GM21423 (cell line): ENCODE measurements around the gene SFI1.
"Not testable (repeated sequence)": the region's sequence is repeated elsewhere in the genome, so short reads cannot be mapped to it uniquely, and the experiment has no call there.

Experiments used
- ATAC-seq: cut with Tn5 transposase; IDR thresholded peaks from one replicate; pipeline ENCODE4 v1.9.1; 2021; ENCODE audit warnings: mild to moderate bottlenecking, moderate library complexity; ENCODE audit not compliant: unreplicated experiment

Gene SFI1

DNA sequence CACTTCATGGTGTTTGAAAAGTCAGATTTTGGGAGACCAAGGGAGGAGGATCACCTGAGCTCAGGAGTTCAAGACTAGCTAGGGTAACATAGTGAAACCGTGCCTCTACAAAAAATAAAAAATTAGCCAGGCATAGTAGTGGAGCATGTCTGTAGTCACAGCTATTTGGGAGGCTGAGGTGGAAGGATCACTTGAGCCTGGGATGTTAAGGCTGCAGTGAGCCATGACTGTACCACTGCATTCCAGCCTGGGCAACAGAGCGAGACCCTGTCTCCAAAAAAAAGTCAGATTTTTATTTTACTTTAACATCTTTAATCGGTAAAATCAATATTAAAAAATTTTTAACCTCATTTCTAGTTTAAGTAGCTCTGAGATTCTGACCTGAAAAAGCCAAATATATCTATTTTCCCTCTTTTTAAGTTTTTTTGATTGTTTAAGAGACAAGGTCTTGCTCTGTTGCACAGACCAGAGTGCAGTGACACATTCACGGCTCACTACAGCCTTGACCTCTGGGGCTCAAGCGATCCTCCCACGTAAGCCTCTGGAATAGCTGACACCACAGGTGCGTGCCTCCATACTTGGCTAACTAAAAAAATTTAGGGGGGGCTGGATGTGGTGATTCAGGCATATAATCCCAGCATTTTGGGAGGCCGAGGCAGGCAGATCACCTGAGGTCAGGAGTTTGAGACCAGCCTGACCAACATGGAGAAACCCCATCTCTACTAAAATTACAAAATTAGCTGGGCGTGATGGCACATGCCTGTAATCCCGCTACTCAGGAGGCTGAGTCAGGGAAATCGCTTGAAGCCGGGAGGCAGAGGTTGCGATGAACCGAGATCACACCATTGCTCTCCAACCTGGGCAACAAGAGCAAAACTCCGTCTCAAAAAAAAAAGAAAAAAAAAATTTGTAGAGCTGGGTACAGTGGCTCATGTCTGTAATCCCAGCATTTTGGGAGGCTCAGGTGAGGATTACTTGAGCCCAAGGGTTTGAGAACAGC is 48.4 kb downstream of the SFI1 start:
- no peak for ATAC-seq

DNA sequence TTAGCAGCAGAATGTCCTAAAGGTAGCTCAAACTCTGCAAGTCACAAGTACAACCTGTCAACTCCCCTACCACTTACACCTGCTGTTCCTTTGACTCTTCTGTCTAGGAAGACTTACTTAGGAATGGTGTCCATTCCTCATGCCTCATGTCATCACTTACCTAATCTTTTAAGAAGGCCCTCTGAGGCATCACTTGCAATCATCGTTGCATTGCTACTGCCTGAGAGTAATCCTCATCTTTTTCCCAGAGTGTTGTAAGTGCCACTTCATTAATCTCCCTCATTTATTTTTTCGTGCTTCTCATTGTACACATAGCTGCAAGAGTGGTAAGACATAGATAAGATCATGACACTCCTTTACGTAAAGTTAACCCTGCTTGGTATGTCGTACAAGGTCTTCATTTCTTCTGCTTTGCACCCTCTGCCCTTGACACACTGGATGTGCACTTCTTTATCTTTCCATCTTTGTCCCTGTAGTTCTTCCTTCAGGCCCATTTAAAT is 54.6 kb downstream of the SFI1 start:
- ATAC-seq, result no peak

DNA sequence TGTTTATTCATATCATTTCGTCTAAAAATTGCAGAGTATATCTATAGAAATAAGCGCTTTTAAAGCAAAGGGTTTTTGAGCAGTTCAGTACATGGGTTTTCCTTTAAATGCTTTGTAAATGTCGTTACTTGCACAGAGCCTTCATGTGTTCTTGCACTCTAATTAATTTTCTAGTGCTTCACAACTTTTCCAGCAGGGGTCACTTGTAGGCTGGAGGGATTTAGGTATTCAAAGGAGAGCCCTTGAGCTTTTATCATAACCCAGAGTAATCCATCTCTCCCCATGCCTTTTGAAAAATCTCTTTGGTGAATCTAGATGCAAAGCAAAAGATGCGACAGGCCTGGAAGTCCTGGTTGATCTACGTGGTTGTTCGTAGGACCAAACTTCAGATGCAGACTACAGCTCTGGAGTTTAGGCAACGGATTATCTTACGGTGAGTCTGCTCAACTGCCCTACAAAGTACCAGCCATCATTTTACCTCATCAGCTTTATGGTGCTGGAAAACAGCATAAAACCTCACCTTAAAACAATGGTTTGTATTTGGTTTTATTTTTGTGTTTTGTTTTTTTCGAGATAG is 60.4 kb downstream of the SFI1 start:
- ATAC-seq, result no peak

DNA sequence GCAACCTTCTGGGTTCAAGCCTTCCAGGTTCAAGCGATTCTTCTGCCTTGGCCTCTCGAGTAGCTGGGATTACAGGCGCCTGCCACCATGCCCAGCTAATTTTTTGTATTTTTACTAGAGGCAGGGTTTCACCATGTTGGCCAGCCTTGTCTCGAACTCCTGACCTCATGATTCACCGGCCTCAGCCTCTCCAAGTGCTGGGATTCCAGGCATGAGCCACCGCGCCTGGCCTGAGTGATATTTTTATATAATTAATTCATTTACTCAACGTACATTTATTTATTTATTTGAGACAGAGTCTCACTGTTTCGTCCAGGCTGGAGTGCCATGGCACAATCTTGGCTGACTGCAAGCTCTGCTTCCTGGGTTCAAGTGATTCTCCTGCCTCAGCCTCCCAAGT is 62.2 kb downstream of the SFI1 start:
- ATAC-seq, result not testable (repeated sequence)

DNA sequence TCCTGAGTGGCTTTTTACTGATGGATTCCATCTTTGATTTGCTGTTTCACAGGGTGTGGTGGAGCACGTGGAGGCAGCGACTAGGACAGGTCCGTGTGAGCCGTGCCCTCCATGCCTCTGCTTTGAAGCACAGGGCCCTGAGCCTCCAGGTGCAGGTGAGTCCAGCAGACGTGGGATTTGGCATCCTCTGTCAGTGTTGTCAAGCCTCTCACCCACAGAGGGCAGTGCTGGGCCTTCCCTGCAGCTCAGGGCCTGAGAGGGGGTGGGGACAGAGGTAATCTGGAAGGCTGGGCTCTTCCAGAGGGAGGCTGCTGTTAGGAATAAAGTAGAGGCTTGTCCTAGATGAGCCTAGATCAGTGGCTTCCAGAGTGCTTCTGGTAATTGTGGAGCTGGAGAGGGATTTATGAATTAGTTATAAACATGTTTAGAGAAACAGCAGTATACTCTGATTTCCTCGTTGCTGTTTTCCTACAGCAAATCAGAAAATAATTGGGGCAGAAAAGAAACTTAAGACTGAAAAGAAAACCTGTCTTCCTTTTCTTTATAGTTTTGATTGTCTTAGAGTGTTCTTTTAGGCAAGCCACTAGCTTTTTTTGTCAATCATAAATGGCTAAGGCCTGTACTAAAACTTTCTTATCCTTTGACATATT is 65.0 kb downstream of the SFI1 start:
- ATAC-seq, result no peak

DNA sequence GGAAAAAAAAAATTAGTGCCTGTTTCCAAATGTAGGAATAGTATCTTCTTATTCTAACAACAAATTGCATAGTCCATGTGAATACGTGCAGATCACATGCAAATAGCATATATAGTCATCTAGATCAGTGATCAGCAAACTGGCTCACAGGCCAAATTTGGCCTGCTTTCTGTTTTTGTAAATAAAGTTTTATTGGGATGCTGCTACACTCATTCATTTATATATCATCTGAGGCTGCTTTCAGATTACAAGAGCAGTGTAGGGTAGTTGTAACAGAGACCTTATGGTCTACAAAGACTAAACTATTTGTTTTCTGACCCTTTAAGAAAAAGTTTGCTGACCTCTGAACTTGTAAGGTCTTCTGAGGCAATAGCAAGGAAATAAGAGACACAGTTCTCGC is 65.6 kb downstream of the SFI1 start:
- no peak for ATAC-seq

DNA sequence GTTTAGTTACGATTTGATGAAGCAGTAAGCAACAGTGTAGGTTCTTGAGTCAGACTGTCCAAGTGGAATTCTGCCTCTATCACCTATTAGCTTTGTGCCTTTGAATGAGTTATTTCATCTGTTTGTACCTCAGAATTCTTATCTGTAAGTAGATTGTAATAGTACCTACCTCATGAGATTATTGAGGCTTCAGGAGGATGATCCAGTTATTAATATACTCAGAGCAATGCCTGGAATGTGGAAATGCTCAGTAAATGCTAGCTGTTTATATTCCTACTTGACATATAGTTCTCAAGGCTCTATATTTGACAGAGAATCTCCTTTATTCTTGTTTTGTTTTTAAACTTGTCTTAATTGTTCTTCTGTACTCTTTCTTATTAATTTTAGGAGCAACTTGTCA is 70.1 kb downstream of the SFI1 start:
- no peak for ATAC-seq

DNA sequence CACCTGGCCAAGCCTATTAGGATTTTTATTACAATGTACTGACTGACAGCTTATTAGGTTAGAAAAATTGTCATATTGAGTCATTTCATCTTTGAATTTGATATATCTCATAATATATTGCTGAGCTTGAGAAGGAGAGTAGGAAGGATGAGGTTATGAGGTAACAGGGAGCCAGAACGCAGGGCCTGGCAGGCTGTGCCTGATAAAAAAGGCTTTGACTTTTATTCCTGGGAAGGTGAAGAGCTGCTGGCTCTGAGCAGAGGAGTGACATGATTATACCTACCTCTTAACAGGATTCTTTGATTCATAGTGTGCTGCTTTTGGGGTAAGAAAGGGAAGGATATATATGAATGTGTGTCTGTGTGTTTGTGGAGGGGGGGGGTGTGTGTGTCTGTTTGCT is 70.9 kb downstream of the SFI1 start:
- no peak for ATAC-seq

DNA sequence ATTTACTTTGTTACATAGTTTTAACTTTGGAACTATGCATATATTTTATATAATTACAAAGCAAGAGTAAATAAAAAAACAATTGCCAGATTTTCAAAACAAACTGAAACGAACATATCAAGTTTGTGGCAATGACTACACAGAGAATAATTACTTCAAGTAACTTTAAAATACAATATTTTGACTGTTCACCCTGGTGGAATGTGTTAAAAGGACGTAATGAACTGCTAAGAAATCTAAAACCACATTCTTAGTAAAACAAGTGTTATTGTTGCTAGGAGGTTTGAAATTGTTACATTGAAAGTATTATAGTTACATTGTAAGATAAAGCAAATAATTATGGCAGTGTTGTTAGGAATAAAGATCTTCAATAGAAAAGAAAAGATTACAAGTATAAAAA is 71.4 kb downstream of the SFI1 start:
- ATAC-seq, result no peak

DNA sequence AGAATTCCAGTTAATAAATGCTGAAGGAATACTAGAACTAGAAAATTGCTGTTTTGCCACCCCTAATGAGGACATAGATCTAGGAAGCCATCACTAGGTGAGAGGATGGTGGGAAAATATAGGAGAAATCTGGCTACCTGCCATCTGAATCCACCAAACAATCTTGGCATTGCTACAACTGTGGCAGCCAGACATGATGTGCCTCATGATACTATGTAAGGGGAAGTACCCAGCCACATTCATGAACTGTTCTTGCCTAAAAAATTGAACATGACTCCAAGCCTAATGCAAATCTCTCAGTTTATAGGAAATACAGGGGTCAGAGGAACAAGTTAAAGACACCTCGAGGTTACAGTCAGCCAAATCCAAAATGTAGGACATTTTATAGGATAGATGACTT is 72.8 kb downstream of the SFI1 start:
- no peak for ATAC-seq

DNA sequence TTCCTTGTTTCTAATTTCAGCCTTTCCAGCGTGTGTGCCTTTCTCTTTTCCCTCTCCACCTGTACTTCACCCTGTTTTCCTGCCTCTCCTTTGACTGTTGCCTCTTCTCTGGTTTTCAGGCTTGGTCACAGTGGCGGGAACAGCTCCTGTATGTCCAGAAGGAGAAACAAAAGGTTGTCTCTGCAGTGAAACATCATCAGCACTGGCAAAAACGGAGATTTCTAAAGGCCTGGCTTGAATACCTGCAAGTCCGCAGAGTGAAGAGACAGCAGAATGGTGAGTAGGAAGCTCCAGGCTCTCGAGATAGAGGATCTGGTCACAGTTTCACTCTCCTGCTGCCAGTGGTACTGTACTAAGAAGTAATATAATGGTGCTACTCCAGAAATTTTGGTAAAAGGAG is 76.6 kb downstream of the SFI1 start:
- ATAC-seq, result no peak

DNA sequence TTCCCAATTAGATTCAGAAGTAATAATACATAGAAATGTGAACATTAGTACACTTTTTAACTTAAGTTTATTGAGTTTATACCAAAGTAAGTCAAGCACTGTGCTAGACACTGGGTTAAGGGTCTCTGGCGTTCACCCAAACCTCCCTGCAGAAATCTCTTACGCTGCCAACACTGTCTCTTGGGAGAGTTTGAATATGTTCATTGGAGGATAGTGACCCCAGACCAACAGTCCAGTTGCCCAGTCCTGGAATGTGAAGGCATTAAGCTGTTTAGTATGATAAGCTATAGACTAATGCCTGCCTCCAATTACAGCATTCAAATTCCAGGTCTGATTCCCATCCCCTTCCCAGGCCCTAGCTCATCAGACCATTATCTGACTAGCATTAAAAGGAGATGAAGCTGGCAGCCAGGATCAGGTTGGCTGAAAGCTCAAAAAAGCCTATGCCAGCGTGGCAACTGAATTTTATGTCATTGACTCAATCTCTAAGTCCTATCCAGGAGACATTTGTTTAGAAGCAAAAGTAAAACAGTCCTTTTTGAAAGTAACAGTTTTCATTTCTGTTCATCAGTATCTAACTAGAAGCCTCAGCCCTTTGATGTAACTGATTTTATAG is 77.8 kb downstream of the SFI1 start:
- no peak for ATAC-seq

DNA sequence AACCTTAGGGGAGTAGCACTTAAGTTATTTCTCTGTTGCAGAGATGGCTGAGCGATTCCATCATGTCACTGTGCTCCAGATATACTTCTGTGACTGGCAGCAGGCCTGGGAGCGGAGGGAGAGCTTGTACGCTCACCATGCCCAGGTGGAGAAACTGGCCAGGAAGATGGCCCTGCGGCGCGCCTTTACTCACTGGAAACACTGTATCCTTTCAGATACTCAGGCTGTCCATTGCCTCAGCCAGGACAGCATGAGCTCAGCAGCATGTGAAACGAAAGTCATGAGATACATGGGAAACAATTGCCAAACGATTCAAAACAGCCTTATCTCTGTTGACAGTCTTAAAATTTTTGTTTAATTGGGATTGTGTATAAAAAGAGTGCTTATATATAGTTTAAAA is 78.9 kb downstream of the SFI1 start:
- ATAC-seq, result no peak

DNA sequence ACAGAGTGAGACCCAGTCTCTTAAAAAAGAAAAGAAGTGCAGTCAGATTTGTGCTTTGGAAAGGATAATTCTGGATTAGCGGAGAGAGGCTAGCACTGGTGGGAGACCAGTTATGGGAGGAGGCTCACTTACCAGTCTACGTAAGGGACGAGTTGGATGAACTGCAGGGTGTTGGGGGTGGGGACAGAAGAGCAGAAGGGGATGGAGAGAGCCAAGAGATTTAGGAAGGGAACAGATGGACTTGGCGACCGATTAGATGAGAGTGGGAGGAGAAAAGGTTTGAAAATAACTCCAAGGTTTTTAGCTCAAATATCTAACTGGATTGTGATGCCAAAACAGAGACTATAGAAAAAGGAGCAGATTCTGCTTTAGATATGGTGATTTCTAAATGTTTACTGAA is 81.4 kb downstream of the SFI1 start:
- no peak for ATAC-seq

DNA sequence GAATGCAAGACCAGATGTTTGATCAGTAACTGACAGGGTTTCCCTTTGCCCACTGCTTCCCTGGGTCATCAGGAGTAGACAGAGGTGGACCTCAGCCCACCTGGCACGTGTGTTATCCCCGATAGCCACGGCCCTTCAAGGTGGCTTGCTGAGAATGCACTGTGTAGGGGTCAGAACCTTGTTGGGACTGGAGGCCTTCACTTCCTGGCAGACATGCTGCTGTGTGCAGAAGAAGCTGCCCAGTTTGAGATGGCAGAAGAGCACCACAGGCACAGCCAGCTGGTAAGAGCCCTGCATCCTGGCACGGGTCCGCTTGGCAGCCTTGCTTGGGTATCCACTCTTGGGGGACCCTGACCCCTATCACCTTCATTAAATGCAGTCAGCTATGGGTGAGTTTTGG is 81.8 kb downstream of the SFI1 start:
- no peak for ATAC-seq

DNA sequence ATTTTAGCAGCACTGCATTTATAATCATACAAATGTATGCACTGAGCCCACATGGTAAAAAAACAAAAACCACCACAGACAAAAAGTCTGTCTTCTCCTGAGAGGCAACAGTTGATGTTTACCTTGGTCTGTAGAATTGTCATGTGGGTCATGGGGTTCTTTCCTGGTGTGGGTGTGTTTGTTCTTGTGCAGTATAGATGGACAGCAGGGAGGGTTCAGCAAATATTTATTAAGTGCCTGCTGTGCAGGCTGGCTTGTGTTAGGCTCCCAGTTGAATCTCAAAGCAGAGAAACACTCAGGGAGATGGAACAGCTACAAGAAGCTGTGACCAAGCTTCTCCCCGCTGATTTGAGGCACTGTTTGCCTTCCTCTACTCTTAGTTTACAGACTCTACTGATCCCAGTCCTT is 83.5 kb downstream of the SFI1 start:
- ATAC-seq, result no peak

DNA sequence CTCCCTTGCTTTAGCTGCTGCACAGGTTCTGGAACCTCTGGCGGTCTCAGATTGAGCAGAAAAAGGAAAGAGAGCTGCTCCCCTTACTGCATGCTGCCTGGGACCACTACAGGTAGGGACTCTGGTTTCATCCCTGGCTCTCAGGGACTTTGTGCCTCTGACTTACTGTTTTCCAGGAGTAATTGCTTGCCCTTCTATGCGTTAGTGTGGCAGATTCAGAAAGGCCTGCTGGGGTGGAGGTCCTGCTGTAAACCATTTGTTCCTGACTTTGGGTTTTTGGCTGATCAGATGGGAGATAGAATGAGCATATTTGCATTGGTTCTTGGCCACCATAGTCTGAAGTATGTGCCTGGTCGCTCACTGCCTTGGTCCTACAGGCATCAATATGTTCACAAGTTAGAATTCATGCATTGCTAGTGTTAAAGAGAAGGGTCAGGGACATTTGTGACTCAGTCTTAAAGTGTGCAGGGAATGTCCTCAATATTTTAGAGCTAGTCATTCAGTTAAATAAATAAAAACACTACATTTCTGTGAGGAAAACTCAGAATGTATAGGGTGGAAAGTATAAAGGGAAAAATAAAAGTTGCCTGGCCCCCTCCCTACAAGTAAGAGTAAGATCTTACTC is 87.6 kb downstream of the SFI1 start:
- no peak for ATAC-seq

DNA sequence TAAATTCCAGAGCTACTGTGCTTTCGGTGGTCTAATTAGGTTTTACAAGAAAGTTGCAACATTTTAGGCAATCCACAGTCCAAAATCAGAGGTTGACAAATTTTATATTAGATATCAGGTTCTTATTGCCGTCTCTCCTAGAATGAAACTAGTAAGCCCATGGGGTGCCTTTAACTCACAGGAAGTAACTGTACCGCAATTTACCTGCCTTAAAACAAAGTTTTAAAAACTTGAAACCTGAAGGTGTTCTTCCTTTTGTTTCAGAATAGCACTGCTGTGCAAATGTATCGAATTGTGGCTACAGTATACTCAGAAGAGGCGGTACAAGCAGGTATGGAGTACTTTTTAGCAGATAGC is 88.4 kb downstream of the SFI1 start:
- no peak for ATAC-seq

DNA sequence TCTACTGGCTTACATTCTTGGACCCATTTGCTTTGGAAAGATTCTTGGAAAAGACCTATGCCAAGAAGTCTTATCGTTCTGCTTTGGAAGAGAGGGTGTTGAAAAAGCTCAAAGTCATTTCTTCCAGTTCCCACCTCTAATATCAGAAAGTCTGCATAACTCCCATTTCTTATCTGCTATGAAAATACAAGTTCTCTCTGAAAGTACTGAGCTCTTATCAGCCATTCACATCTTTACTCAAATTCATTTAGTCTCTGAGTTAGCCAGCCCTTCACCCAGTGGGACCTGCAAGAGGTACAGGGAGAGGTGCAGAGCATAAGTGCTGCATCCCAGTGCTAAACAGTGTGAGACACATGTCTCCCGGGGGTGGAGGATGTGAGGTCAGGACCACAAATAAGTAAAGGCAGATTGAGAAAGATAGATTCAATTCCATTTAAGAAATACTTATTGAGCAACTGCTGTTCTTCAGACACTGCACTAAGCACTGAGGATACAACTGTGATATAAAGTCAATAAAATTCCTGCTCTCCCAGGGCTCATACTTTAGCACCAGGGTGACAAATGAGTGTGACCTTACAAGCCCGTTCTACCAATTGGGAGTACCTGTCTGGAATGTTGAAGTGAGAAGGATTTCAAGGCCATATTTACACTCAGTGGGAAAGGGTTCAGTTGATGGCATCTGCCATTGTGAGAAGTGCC is 89.0 kb downstream of the SFI1 start:
- ATAC-seq, result no peak

DNA sequence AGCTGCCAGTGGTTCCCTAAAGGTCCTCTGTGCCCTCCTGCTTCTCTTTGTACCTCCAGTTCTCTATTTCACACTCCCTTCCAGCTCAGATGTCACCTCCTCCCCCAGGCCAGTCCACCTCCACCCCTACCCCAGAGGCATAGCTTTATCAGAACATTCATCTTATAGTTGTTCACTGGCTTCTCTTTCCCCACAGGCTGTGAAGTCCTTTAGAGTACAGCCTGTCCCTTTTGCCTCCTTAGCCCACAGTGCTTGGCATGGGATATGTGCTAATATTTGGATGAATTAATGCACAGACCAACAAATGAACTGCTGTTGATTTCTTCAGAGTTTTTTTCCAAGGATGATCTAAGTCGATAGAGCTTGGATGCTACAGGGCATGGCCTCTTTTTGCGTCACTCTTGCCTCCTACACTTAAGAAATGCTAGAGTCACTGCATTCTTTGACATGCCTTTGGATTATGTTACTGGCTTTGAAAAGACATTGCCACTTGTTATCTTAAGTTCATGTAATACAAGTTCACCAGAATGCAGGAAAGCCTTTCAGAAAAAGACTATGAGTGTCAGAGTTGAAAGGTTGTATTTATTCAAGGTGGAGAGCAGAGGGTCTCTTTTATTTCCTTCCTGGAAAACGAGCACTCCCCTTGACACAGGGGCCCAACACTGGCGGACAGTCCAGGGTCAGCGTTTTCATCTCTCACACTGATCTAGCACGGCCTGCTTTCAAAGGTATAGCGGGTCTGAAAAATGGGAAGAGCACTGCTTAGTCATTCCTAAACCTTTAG is 90.0 kb downstream of the SFI1 start:
- ATAC-seq, result no peak
